H1 (cell line): ENCODE measurements around the gene PAK5. TPM values are rescaled to one million over a fixed set of nuclear protein-coding genes. Genes with fewer than 3 reads are reported as not detected.

Source experiments
- CTCF ChIA-PET: fragments of 300-600 bp; sonication (Branson Sonifier 250); formaldehyde crosslinking; loops from one replicate; lab custom pipeline; 2021; ENCODE audit not compliant: partially characterized antibody; lab: Charles Lee
- POLR2A ChIA-PET: fragments of 300-600 bp; sonication (Branson Sonifier 250); formaldehyde crosslinking; loops from one replicate; lab custom pipeline; 2021; ENCODE audit warnings: inconsistent platforms; ENCODE audit not compliant: partially characterized antibody; lab: Charles Lee
- DNase-seq, 2 experiments: peaks; one replicate each; pipeline versions ENCODE4 v3.0.0 to v3.0.0-alpha.2; 2010 to 2022; ENCODE audit warnings: low spot score in 2 of 2, low read depth in 1 of 2, mixed read lengths in 1 of 2
- FAIRE-seq: peaks from 2 replicates; lab custom pipeline; 2011; peaks lifted over from hg19 to GRCh38; lab: Jason Lieb, UNC
- H2AFZ ChIP-seq: 2 replicates; pipeline ENCODE4 v1.8.1; 2012; ENCODE audit warnings: low read length, inconsistent platforms
- H2AK5ac ChIP-seq: 2 replicates; pipeline ENCODE4 v1.6.1; 2013; ENCODE audit warnings: low read depth, low read length
- H2BK120ac ChIP-seq: replicated peaks from 2 replicates; pipeline ENCODE3; 2013; ENCODE audit warnings: low read depth, low read length, inconsistent platforms
- H2BK12ac ChIP-seq: 2 replicates; pipeline ENCODE4 v1.6.1; 2013; ENCODE audit warnings: low read depth, low read length
- H2BK15ac ChIP-seq: 2 replicates; pipeline ENCODE4 v1.6.1; 2013; ENCODE audit warnings: low read length
- H2BK20ac ChIP-seq: 2 replicates; pipeline ENCODE4 v1.6.1; 2013; ENCODE audit warnings: low read length
- H2BK5ac ChIP-seq: 2 replicates; pipeline ENCODE4 v1.6.1; 2013; ENCODE audit warnings: low read depth, low read length
- H3K14ac ChIP-seq: 2 replicates; pipeline ENCODE4 v1.6.1; 2013; ENCODE audit warnings: inconsistent platforms; ENCODE audit not compliant: insufficient read length
- H3K18ac ChIP-seq: 2 replicates; pipeline ENCODE4 v1.6.1; 2013; ENCODE audit warnings: low read length; ENCODE audit errors: extremely low read depth
- H3K23ac ChIP-seq: 2 replicates; pipeline ENCODE4 v1.6.1; 2013; ENCODE audit warnings: inconsistent platforms; ENCODE audit not compliant: insufficient read length
- H3K23me2 ChIP-seq: 2 replicates; pipeline ENCODE4 v1.6.1; 2013; ENCODE audit warnings: low read depth, low read length
- H3K27ac ChIP-seq: 2 replicates; pipeline ENCODE4 v1.6.1; 2011; ENCODE audit warnings: low read depth, low read length, inconsistent platforms
- H3K27me3 ChIP-seq, 4 experiments: replicated peaks in 1 of 4; 1 replicate in 1 of 4; 2 replicates in 3 of 4; pipeline versions ENCODE4 v1.6.1 to v1.8.1; 2011 to 2013; ENCODE audit warnings: low read length in 3 of 4, mild to moderate bottlenecking in 3 of 4, inconsistent platforms in 2 of 4, mixed read lengths in 2 of 4, moderate library complexity in 1 of 4; ENCODE audit not compliant: control insufficient read depth in 3 of 4, insufficient read depth in 3 of 4; ENCODE audit errors: extremely low read depth in 1 of 4
- H3K36me3 ChIP-seq, 4 experiments: 2 replicates each; pipeline versions ENCODE4 v1.6.1 to v1.8.1; 2011 to 2013; ENCODE audit warnings: mild to moderate bottlenecking in 4 of 4, low read length in 3 of 4, moderate library complexity in 2 of 4, control low read depth in 1 of 4, inconsistent platforms in 1 of 4; ENCODE audit not compliant: insufficient read depth in 4 of 4, control insufficient read depth in 2 of 4
- H3K4ac ChIP-seq: replicated peaks from 2 replicates; pipeline ENCODE3; 2013; ENCODE audit warnings: low read length, low read depth, mixed read lengths, inconsistent platforms; ENCODE audit not compliant: insufficient read length
- H3K4me1 ChIP-seq, 4 experiments: replicated peaks in 1 of 4; 1 replicate in 1 of 4; 2 replicates in 3 of 4; pipeline versions ENCODE4 v1.6.1 to v1.8.1; 2011 to 2013; ENCODE audit warnings: low read length in 3 of 4, inconsistent platforms in 2 of 4, mixed read lengths in 1 of 4; ENCODE audit not compliant: insufficient read depth in 4 of 4, control insufficient read depth in 3 of 4
- H3K4me2 ChIP-seq, 2 experiments: 2 replicates each; pipeline versions ENCODE4 v1.6.1 to v1.8.1; 2011 to 2013; ENCODE audit warnings: low read depth in 2 of 2, low read length in 2 of 2, control low read depth in 1 of 2, inconsistent platforms in 1 of 2, mild to moderate bottlenecking in 1 of 2; ENCODE audit not compliant: insufficient read depth in 1 of 2
- H3K4me3 ChIP-seq, 4 experiments: fragments of 200-600, 300-600 bp in 1 of 4; sonication (generic), shearing (Covaris generic), sonication (Bioruptor Twin) in 1 of 4; 2 replicates each; pipeline versions ENCODE4 v1.5.1 to v1.8.1; 2011 to 2016; ENCODE audit warnings: low read length in 4 of 4, low read depth in 3 of 4, control low read depth in 2 of 4, inconsistent platforms in 2 of 4, mild to moderate bottlenecking in 2 of 4, mixed read lengths in 1 of 4, moderate library complexity in 1 of 4; ENCODE audit not compliant: insufficient read depth in 2 of 4; ENCODE audit errors: extremely low read depth in 1 of 4
- H3K56ac ChIP-seq: replicated peaks from 2 replicates; pipeline ENCODE3; 2013; ENCODE audit warnings: low read depth, mild to moderate bottlenecking, mixed read lengths, low read length, inconsistent platforms; ENCODE audit not compliant: insufficient read length
- H3K79me1 ChIP-seq: 2 replicates; pipeline ENCODE4 v1.6.1; 2013; ENCODE audit warnings: low read depth, low read length, control low read depth
- H3K79me2 ChIP-seq, 2 experiments: 2 replicates each; pipeline versions ENCODE4 v1.6.1 to v1.8.1; 2012 to 2013; ENCODE audit warnings: low read length in 2 of 2, mild to moderate bottlenecking in 2 of 2, inconsistent platforms in 1 of 2; ENCODE audit not compliant: insufficient read depth in 2 of 2, control insufficient read depth in 1 of 2
- H3K9ac ChIP-seq, 4 experiments: replicated peaks in 1 of 4; 1 replicate in 1 of 4; 2 replicates in 3 of 4; pipeline versions ENCODE4 v1.6.1 to v1.8.1; 2011 to 2013; ENCODE audit warnings: low read depth in 3 of 4, low read length in 3 of 4, control low read depth in 2 of 4, mild to moderate bottlenecking in 2 of 4, moderate library complexity in 2 of 4, inconsistent platforms in 1 of 4; ENCODE audit errors: extremely low read depth in 1 of 4
- H3K9me3 ChIP-seq, 2 experiments: 2 replicates each; pipeline versions ENCODE4 v1.6.1 to v1.8.1; 2012 to 2013; ENCODE audit warnings: mild to moderate bottlenecking in 2 of 2, moderate library complexity in 2 of 2, control low read depth in 1 of 2, inconsistent platforms in 1 of 2, low read depth in 1 of 2, low read length in 1 of 2, mixed read lengths in 1 of 2; ENCODE audit not compliant: insufficient read depth in 2 of 2
- H4K20me1 ChIP-seq, 2 experiments: replicated peaks in 1 of 2; 2 replicates each; pipeline versions ENCODE3 to v1.8.1; 2011 to 2013; ENCODE audit warnings: inconsistent platforms in 2 of 2, low read length in 2 of 2, mild to moderate bottlenecking in 1 of 2; ENCODE audit not compliant: insufficient read depth in 2 of 2, control insufficient read depth in 1 of 2
- H4K5ac ChIP-seq: 2 replicates; pipeline ENCODE4 v1.6.1; 2013; ENCODE audit warnings: low read length, low read depth, mixed read lengths, inconsistent platforms; ENCODE audit not compliant: insufficient read length
- H4K8ac ChIP-seq: 2 replicates; pipeline ENCODE4 v1.8.0; 2013; ENCODE audit warnings: mild to moderate bottlenecking, moderate library complexity, low read length, inconsistent platforms; ENCODE audit not compliant: insufficient read depth; ENCODE audit errors: extremely low read depth
- H4K91ac ChIP-seq: replicated peaks from 2 replicates; pipeline ENCODE3; 2013; ENCODE audit warnings: low read length, mixed read lengths, inconsistent platforms; ENCODE audit not compliant: insufficient read length
- BRCA1 ChIP-seq: IDR thresholded peaks from 2 replicates; pipeline ENCODE4 v1.6.1; 2012; ENCODE audit warnings: low read depth, low read length, improper control_type of control experiment
- CHD2 ChIP-seq: IDR thresholded peaks from 2 replicates; pipeline ENCODE4 v1.6.1; 2012; ENCODE audit warnings: low read length, improper control_type of control experiment
- EGR1 ChIP-seq: IDR thresholded peaks from 2 replicates; pipeline ENCODE4 v1.6.1; 2011; ENCODE audit warnings: low read depth, low read length, borderline replicate concordance
- GABPA ChIP-seq: IDR thresholded peaks from 2 replicates; pipeline ENCODE4 v1.6.1; 2011; ENCODE audit warnings: mild to moderate bottlenecking, low read length, moderate library complexity, borderline replicate concordance; ENCODE audit not compliant: insufficient read depth
- KDM4A ChIP-seq: IDR thresholded peaks from one replicate; pipeline ENCODE4 v1.7.1; 2012; ENCODE audit warnings: low read depth, mild to moderate bottlenecking, moderate library complexity, low read length, inconsistent platforms; ENCODE audit not compliant: severe bottlenecking
- SP4 ChIP-seq: IDR thresholded peaks from 2 replicates; pipeline ENCODE4 v1.6.1; 2012; ENCODE audit warnings: low read length, inconsistent platforms
- SUZ12 ChIP-seq: fragments of 200-600 bp; sonication (generic); IDR thresholded peaks from 2 replicates; pipeline ENCODE4 v1.6.1; 2012; ENCODE audit warnings: mild to moderate bottlenecking, inconsistent platforms, low read length, moderate library complexity, mixed read lengths
- TBP ChIP-seq: IDR thresholded peaks from 2 replicates; pipeline ENCODE4 v1.6.1; 2011; ENCODE audit warnings: low read depth, low read length, improper control_type of control experiment
- WGBS, 2 experiments: shearing (Covaris generic) in 1 of 2; methylation state at CpG; one replicate each; pipeline versions ENCODE4 v1.1.6 to v1.1.7; 2013 to 2015; ENCODE audit warnings: low lambda C conversion rate in 2 of 2, mixed read lengths in 2 of 2, inconsistent platforms in 1 of 2, low coverage in 1 of 2, missing lambda C conversion rate in 1 of 2; ENCODE audit not compliant: insufficient replicate concordance in 2 of 2, insufficient coverage in 1 of 2, insufficient read length in 1 of 2; ENCODE audit errors: extremely low coverage in 1 of 2, missing lambda C conversion rate in 1 of 2; 5-methylcytosine and 5-hydroxymethylcytosine counted together
- polyA plus RNA-seq, 7 experiments: library from polyadenylated mRNA; depleted of rRNA in 3 of 7; stranded (reverse) in 5 of 7; unstranded in 2 of 7; fragments of >200 nt in 5 of 7; fragments of 200-250 nt in 2 of 7; gene quantifications; 1 replicate in 5 of 7; 2 replicates in 1 of 7; 4 replicates in 1 of 7; pipeline versions ENCODE4 v1.2.1 to v1.2.3, GENCODE V29; 2011 to 2013; ENCODE audit warnings: missing spikeins in 2 of 7, mixed read lengths in 2 of 7
- total RNA-seq: library from RNA; stranded (reverse); fragmentation: NEBNext Ultra II Directional; extraction: Animal tissue kit (Norgen Biotek cat#: 25700); gene quantifications from 2 replicates; pipeline ENCODE4 v1.2.1, GENCODE V29; 2021
- TF ChIP-seq, protein P1 (sequence below): IDR thresholded peaks from 2 replicates; pipeline ENCODE4 v1.6.1; 2012; ENCODE audit warnings: inconsistent platforms

PAK5 gene
- total and polyA plus RNA-seq, 2 of the 8 experiments (the other 6 are each of a cell fraction or from before 2014, with no cell fraction given), result 0.54 to 0.80 TPM

DNA sequence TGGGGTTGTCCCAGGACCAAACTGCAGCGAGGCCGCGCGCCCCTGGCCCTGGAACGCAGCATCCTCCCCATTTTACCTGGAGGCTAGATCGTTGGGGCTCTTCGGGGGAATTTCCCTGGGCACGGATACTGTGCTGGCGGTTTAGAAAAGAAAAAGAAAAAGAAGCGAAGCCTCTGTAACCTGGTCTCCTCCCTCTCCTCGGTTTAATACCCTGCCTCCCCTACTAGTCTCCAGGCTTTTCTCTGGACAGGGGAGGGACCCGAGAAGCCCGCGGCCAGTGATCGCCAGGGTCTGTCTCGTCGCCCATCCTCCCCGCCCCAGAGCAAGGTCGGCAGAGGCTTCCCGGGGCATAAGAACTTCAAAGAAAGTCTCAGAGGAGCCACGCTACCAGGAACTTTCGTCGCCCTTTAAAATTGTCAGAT lies 330.6 kb downstream of the PAK5 start:
- CTCF ChIA-PET, result interaction anchor here (1.0 to 7.8 kb wide), 4 partner anchors 10 to 919 kb away, joined by 4 to 79 read pairs (median 4); partner anchors contain the start of gene LAMP5
- H2AK5ac ChIP-seq, result no peak overlapping the region
- peaks cover 56 to 86% (median 72%) of the 10 kb centered on the region in 4 experiments for H3K27me3 ChIP-seq
- peaks cover 7% of the 10 kb centered on the region; the same call in 1 of the 2 replicates for H3K23me2 ChIP-seq
- no peak overlapping the region for H3K18ac ChIP-seq
- TF ChIP-seq CHD2, result no peak
- TF ChIP-seq, protein P1, sequence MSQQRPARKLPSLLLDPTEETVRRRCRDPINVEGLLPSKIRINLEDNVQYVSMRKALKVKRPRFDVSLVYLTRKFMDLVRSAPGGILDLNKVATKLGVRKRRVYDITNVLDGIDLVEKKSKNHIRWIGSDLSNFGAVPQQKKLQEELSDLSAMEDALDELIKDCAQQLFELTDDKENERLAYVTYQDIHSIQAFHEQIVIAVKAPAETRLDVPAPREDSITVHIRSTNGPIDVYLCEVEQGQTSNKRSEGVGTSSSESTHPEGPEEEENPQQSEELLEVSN, result no peak
- TF ChIP-seq GABPA, result no peak
- TF ChIP-seq KDM4A, result peak; percentile 8
- TF ChIP-seq EGR1, result no peak
- TF ChIP-seq SUZ12, result no peak; the same call in none of the 2 replicates
- TF ChIP-seq TBP, result no peak
- TF ChIP-seq SP4, result no peak
- TF ChIP-seq BRCA1, result no peak
- TF ChIP-seq, all 59 proteins: peak for 1
- H2BK15ac ChIP-seq, result no peak overlapping the region; the same call in 1 of the 2 replicates
- no peaks in the 10 kb centered on the region for H3K36me3 ChIP-seq
- H3K27ac ChIP-seq, result no peak overlapping the region
- H3K56ac ChIP-seq, result no peak overlapping the region
- no peak overlapping the region for H3K23ac ChIP-seq
- no peak overlapping the region for H3K14ac ChIP-seq
- POLR2A ChIA-PET, result interaction anchor here (0.8 kb wide), 1 partner anchor 11 kb away, joined by 3 read pairs; no protein-coding TSS in a partner anchor
- peak overlapping the region; percentile 80 to 82 for H3K4me2 ChIP-seq
- H3K79me1 ChIP-seq, result no peaks in the 10 kb centered on the region
- H4K91ac ChIP-seq, result no peak overlapping the region
- H3K4me3 ChIP-seq, result peak overlapping the region in 3 of 4 experiments; percentile 28 to 55 (median 35); a peak in 7 of 8 replicates
- peaks cover 0 to 5% of the 10 kb centered on the region in 2 experiments for H4K20me1 ChIP-seq
- no peak overlapping the region for H4K5ac ChIP-seq
- no peak overlapping the region for H4K8ac ChIP-seq
- H2BK5ac ChIP-seq, result no peak overlapping the region
- no peak overlapping the region for H2BK120ac ChIP-seq
- 4% methylated on average over 22 of the region's 23 CpGs; no CpG with 5 or more reads in 1 of the 2 experiments for WGBS, 2 experiments
- H2BK20ac ChIP-seq, result no peak overlapping the region
- DNase-seq (peak in 1 of 2 experiments; percentile 64), FAIRE-seq (no peak)
- no peaks in the 10 kb centered on the region for H3K9me3 ChIP-seq
- peak overlapping the region; percentile 31; the same call in 1 of the 2 replicates for H2AFZ ChIP-seq
- no peak overlapping the region for H3K9ac ChIP-seq
- no peak overlapping the region for H3K4ac ChIP-seq
- no peaks in the 10 kb centered on the region for H3K79me2 ChIP-seq
- no peak overlapping the region for H2BK12ac ChIP-seq
- H3K4me1 ChIP-seq, result peaks cover 3 to 25% (median 15%) of the 10 kb centered on the region in 4 experiments
